Hindlimb muscle (tissue), 1 donor: ENCODE results near the gene PPP4C. TPM values are rescaled to one million over a fixed set of nuclear protein-coding genes. Genes with fewer than 3 reads are reported as not detected.
"Not testable (repeated sequence)": the region's sequence is repeated elsewhere in the genome, so short reads cannot be mapped to it uniquely, and the experiment has no call there.

Experiments
- DNase-seq: peaks from one replicate; pipeline ENCODE4 v3.0.0-alpha.2; 2013
- polyA plus RNA-seq: library from polyadenylated mRNA; unstranded; fragments of 120-200 nt; gene quantifications from one replicate; pipeline ENCODE4 v1.2.1, GENCODE V29; 2013; ENCODE audit not compliant: insufficient read length

The PPP4C gene
- polyA plus RNA-seq, 1 donor: 64.3 TPM

DNA sequence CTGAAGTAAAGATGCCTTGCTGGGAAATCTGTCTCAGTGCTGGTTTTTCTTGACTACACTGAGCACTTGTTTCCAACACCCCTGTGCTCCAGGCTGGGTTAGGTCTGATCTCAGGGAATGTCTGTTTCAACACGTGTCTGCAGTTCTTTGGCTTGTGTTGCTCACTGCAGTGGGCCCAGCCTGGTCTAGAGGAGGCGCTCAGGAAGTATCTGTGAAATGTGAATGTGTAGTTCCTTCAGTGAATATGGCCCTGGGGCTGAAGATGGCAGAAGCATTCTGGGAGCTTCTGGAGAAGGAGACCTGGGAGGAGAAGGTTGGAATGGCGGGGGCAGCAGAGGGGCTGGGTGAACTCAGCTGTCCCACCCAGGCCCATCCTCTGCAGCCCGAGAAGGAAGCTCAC lies 28.3 kb downstream of the PPP4C start:
- DNase-seq: no peak

DNA sequence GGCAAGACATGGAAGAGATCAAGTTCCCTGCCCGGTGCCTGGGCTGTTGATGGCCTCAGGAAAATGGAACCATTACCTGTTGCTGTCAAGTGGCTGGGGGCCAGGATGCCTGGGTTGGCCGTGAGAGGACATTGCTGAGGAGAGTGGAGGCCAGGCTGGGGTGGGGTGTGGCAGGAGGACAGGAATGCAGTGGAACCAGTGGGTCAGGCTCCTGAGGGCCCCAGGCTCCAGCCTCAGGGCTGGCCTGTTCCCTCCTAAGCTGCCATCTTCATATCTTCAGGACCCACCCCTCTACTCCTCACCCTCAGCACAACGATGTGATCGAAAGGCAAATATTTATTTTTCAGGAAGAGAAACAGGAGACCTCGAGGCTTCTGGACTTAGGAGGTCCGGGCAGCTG lies 28.7 kb downstream of the PPP4C start:
- no peak for DNase-seq

DNA sequence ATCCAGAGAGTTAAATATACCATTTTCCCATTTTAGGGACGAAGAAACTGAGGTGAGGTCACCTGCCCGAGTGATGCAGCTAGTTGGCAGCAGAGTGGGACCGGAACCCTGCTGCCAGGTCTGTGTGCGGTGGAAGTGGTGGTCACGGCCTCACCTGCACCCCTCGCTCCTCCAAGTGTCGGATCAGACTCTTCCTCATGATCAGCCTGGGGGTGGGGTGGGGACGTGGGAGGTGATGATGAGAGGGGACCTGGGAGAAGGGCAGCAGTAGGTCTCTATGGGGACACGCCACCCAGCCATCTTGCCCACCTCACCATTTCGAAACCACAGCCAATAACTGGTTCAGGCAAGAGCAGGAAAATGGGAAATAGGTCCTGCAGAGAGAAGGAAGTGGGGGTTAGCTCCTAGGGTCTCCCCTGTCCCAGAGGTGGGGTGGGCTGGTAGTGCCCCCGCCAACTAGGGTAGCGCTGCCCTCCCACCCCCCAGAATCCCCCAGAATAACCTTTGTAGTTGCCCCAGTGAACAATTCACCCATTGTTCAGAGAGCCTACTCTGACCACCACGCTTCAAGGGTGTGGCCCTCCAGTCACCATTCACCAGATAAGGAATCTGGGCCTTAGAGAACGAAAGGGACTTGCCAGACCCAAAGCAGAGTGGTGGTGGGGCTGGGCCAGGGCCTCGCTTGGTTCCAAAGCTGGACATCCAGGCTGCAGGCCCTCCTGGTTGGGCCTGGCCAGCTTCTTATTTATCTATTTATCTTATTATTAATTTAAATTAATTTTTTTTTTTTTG lies 32.5 kb downstream of the PPP4C start:
- no peak for DNase-seq

DNA sequence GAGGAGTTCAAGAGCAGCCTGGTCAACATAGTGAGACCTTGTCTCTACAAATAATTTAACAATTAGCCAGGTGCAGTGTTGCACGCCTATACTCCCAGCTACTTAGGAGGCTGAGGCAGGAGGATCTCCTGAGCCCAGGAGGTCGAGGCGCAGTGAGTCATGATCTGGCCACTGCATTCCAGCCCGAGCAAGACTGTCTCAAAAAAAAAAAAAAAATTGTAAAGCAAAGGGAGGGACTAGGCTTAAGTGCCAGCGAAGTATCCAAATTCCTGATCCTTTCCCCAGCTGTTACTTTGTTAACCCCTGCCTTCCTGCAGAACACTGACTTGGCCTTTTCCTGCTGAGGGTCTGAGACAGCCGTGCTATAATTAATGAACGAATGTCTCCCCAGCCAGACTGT lies 34.9 kb downstream of the PPP4C start:
- DNase-seq: peak; percentile 57

DNA sequence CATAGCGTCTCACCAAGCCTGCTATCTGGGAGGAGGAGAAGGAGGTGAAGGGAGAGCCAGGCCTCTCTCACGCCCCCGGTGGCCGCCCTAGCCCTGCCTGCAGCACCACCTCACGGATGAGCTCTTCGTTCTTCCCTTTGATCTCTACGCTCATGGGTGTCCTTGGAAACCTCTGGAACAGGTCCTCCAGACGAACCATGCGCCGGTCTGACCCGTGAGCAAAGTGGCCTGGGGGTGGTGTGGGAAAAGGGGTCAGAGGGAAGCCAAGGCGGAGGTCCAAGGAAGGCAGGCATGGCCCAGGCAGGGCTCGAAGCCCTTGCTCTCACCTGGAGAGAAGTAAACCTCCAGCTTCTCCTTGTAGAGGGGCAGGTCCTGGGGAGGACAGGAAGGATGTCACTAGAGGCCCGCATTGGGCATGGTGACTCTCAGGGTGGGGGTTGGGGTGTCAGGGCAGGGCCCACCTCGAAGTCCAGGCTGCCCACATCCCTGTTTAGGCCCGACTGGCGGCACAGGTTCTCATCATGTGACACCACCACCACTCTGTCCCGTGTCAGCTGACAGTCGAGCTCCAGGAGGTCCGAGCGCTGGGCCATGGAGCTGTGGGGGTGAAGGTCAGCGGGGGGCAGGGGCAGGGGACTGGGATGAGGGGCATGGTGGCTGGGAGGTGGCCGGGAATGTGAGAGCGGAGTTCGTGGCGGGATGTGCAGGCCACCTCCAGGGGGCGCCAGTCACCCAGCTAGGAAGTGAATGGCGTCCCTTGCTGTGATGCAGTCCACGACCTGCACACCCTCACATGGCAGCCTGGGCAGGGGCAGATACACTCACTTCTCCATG lies 36.6 kb downstream of the PPP4C start:
- no peak for DNase-seq

DNA sequence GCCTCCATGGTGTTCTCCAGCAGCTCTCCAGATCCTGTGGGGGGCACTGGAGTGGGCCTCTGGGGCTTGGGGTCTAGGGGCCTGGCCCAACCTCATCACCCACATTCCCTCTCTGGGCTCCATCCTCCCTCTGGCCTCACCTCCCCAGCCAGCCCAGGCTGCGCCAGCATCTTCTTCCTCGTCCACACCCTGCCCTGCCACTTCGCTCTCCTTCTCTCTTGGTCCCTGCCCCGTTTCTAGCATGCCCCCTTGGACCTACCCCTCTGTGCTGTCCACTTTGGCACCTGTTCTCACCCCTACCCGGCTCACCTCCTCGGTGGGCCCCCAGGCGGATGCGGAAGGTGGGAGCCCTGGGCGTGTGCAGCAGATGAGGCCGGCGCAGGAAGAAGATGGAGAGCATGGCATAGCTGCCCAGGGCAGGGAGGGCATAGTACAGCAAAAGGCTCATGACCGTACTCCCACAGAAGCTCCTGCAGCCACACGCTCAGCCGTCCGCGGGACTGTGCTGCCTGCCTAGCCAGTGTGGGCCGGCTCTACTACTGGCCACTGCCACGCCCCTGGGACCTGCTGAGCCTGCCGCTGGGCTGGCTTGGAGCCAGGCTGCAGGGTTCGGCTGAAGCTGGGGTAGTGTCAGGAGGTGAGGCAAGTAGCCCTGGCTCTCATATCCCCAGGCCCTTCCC lies 37.4 kb downstream of the PPP4C start, which contains the start of gene GDPD3:
Gene GDPD3 (minus strand): TSS at position 507 of the 680 bp plus-strand sequence. CDS start 59 bp downstream, at position 448.
- no peak for DNase-seq

DNA sequence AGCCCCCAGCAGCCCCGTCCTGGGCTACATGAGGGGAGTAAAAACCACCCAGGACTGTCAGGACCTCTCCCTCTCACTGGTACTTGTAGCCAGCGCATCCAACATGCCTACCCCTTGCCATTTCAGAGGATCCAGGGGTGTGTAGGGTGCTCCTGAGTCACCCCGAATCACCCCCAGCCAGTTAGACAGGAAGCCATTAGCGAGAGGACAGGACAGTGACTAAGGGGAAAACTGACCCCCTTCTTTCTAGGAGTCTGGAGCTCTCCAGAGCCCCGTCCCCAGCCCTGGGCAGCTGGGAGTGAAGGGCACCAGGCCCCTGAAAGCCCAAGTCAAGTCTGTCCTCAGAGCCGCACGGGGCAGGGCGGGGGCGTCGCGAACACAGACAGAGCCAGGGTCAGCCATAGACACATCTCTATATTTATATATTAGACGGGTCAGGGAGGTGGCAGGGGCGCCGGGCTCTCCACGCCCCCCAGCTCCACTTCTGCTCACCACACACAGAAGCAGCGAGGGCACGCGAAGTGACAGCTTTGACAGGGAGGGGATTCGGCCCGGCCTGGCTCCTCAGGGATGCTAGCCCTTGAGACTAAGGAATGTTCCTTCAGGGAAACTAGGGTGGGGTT lies 38.0 kb downstream of the PPP4C start:
- DNase-seq: no peak

DNA sequence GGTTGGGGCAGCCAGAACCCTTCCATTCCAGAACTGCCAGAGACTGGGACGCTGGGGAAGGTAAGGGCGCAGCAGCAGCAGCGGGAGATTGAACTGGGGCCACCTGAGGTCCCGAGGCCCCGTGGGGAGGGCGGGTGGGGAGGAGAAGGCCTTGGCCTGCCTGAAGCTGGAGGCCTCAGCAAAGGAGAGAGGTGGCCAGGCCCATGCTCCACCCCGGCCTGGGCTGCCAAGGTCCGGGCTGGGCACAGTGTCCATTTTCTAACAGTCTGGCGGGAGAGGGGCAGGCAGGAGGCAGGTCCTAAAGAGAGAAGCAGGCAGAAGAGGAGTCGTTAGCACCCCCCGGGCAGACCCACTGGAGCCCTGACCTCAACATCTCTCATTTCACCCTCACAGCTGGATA lies 38.6 kb downstream of the PPP4C start:
- DNase-seq: no peak

DNA sequence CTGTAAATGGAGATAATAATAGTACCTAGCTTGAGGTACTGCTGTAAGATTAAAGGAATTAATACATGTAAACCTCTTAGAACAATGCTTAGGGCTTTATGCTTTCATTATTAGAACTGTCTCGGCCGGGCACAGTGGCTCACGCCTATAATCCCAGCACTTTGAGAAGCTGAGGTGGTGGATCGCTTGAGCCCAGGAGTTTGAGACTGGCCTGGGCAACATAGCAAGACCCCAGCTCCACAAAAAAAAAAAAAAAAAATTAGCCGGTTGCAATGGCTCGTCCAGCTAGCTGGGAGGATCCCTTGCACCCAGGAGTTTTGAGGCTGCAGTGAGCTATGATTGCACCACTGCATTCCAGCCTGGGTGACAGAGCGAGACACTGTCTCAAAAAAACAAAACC lies 39.0 kb downstream of the PPP4C start:
- not testable (repeated sequence) for DNase-seq

DNA sequence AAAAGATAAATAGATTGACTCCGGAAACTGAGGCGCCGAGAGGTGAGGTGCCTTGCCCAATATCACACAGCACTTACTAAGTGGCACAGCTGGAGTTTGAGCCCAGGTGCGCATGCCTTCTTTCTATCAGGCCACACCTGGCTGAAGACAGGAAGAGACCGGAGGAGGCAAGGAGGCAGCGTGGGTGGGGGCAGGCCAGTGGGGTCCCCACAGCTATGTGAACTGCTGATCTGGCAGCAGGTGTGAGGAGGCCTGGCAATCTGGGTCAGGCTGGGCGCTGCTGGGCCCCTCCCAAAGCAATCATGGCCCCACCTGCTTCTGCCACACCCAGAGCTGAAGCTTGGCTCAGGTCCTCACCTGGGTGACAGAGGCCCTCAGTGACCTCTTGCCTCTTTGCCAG lies 39.4 kb downstream of the PPP4C start:
- DNase-seq: no peak

DNA sequence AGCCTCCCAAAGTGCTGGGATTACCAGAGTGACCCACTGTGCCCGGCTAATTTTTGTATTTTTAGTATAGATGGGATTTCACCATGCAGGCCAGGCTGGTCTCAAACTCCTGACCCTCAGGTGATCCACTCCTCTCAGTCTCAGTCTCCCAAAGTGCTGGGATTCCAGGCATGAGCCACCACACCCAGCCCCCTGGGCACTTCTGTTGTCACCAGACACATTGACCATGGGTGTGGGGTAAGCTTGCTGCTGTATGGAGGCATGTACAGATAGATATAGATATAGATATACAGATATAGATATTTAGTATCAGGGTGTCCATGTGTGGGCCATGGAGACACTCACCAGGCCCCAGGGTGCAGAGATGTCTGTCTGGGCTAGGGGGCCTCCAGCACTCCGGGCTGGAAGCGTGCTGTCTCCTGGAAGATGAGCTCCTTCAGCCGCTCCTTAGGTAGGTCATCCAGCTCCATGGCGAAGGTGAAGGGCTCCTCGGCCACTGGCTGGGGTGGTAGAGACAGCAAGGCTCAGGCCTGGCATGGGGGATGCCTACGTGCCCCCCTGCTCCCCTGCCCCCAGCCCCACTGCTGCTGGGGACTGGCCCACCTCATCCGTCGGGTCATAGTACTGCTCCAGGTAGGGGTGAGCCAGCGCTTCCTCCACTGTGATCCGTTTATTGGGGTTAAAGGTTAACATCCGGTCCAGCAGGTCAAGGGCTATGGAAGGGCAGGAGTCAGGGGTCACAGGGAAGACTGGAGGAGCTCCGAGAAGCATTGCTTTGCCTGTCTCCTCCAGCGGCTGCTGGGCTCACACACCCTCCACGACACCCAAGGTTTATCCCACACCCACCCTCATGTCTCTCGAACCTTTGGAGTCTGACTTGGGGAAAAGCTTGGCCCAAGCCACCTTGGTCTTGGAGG lies 40.8 kb downstream of the PPP4C start:
- no peak for DNase-seq

DNA sequence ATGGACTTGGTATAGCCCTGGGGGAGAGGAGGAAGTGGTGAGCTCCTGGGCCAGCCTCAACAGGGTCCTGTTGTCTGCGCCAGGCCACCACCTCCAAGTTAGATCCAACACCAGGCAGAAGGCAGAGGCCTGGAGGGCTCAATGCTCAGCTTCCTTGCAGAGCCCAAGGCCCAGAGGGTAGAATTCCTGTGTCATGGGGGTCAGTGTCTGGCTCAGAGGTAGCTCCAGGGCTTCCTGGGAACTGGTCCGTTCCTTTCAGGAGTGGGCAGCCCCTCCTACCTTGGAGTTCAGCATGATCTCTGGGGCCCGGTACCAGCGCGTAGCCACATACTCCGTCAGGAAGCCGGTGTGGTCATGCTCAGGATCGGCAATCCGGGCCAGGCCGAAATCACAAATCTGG lies 42.0 kb downstream of the PPP4C start:
- DNase-seq: no peak

DNA sequence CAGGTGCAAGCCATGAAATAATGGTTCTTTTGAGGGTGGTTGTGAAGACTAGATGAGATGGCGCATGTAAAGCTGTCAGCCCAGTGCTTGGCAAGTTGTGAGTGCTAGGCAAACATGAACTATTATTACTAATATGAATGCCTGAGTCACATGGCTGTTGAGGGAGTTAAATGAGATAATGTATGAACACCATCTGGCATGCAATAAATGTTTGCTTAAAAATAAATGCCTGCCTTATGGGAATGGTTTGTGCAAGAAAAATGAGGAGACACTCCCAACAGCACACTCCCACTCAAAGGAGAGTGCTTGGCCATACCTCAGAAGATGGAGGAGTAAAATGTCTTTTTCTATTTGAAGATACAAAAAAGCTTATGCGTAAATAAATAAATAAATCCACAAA lies 43.6 kb downstream of the PPP4C start:
- DNase-seq: no peak

DNA sequence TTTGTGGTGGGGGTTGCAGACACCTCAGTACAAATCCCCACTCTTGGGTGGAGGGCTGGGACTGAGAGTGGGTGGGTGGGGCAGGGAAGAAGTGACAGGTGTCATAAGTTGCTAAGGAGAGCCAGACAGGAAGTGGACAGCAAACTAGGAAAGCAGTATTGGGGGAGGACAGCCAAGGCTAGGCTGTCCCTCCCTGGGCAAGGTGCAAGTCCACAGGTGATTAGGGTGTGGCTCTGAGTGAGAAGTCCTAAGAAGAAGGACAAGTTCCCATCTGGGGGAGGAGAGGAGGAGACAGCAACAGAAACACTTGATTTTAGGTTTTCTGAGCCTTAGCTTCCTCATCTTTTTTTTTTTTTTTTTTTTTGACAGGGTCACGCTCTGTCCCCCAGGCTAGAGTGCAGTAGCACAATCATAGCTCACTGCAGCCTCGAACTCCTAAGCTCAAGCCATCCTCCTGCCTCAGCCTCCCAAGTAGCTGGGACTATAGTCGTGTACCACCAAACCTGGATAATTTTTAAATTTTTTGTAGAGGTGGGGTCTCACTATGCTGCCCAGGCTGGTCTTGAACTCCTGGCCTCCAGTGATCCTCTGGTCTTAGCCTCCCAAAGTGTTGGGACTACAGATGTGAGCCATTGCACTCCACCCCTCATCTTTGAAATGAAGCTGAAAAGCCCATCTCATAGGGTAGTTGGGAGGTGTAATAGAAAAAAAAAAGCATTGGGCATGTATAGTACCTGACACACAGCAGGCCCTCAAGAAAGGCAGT lies 44.7 kb downstream of the PPP4C start:
- DNase-seq: no peak

DNA sequence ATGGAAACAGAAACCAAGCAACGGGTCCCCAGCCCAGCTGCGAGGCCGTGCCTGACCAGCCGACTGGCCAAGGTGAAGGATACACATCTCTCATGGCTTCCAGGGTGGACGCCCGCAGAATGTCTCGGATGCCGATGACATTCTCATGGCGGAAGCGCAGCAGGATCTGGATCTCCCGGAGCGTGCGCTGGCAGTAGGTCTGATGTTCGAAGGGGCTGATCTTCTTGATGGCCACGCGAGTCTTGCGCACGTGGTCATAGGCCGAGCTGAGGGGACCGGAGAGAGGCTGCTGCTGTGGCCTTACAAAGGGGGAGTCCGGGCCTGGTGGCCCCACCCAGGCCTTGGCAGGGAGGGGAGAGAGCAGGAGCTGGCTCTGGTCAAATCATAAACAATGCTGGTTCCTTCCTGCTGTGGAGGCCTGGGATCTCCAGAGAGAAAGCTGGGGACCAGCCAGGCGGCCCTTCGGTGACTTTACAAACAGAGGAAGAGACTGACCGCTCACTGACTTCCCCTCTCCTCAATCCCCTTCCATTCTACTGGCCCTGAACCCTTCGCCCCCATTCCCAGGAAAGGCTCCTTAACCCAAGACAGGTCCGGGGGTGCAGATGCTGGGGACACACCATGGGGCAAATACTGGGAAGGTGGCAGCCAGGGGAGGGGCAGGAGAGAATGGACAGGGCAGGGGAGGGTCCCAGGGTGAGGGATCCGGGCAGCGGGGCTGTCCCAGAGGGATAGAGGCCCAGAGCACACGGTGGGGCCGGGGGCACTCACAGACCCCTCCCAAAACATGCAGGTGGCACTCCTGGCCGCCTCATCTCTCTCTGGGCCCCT lies 46.2 kb downstream of the PPP4C start:
- peak; percentile 65 for DNase-seq

DNA sequence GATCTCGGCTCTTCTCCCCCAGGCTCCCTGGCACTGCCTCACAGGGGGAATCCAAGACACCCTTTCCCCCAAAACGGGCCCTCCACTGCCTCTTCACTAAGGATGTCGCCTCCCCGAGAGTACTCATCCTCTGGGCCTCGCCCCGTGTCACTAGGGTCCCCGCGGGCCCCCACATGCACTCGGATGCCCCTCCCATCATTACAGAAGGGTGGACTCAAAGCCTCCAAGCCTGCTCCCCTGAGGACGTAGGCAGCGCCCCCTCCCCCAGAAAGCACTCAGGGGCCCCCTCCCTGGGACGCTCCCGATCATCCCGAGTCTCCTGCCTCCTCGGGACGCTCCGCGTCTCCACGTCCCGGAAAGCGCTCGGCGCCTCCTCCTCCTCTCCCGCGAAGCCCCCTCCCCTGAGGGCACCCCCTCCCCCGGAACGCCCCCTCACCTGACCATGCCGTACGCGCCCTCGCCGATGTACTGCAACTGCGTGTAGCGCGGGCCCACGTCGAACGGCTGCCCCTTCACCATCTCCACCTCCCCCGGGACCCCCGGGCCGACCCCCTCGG lies 46.9 kb downstream of the PPP4C start:
- no peak for DNase-seq

DNA sequence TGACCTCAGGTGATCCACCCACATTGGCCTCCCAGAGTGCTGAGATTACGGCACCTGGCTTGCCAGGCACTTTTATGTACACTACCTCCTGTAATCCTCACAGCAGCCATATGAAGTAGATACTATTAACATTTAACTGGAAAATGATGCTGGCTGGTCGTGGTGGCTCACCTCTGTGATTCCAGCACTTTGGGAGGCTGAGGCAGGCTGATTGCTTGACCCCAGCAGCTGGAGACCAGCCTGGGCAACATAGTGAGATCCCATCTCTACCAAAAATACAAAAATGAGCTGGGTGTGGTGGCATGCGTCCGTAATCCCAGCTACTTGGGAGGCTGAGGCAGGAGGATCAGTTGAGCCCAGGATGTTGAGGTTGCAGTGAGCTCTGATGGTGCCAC lies 49.2 kb downstream of the PPP4C start:
- no peak for DNase-seq

DNA sequence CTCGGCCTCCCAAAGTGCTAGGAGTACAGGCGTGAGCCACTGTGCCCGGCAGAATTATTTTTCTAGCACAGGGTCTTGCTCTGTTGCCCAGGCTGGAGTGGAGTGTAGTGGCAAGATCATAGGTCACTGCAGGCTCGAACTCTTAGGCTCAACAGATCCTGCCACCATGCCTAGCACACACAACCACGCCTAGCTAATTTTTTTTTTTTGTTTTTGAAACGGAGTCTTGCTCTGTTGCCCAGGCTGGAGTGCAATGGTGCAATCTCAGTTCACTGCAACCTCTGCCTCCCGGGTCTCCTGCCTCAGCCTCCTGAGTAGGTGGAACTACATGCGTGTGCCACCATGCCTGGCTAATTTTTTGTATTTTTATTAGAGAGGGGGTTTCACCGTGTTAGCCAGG lies 49.9 kb downstream of the PPP4C start:
- not testable (repeated sequence) for DNase-seq

DNA sequence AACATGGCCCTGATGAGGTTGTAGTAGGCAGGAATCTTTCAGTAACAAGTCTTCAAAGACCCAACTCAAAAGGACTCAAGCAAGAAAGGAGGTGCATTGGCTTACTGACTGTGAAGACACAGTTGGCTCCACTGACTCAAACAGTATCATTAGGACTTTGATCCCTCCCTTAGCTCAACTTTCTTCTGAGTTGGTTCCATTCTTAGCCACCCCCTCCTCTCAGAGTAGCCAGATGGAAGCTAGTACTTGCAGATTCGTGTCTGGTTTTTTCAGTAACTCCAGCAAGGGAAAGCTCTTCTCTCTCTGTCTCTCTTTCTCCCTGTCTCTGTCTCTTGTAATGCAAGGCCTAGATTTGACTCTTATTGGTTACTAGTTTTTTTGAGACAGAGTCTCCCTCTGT lies 52.2 kb downstream of the PPP4C start:
- DNase-seq: no peak
